Fibroblast of peridontal ligament (primary cell): ENCODE data around the gene DPP10.

Experiments
- DNase-seq: peaks from one replicate; pipeline ENCODE4 v3.0.0-alpha.2; 2010; ENCODE audit errors: extremely low read depth

The DPP10 gene

GRCh38 chr2:114609203-114609602 lies 166.8 kb downstream of the DPP10 start:
- DNase-seq, result no peak

- no peak for DNase-seq
Measured at GRCh38 chr2:114609801-114610200, 167.4 kb downstream of the DPP10 start.

- DNase-seq, result no peak
Measured at GRCh38 chr2:114610677-114611076, 168.2 kb downstream of the DPP10 start.

- no peak for DNase-seq
Measured at GRCh38 chr2:114614592-114614991, 172.2 kb downstream of the DPP10 start.

GRCh38 chr2:114628481-114628880 lies 186.0 kb downstream of the DPP10 start:
- DNase-seq, result no peak

GRCh38 chr2:114631146-114631545 lies 188.7 kb downstream of the DPP10 start:
- no peak for DNase-seq

GRCh38 chr2:114642166-114642770 lies 199.8 kb downstream of the DPP10 start:
- no peak for DNase-seq

GRCh38 chr2:114642988-114643553 lies 200.6 kb downstream of the DPP10 start:
- DNase-seq, result no peak

GRCh38 chr2:114651933-114652332 lies 209.5 kb downstream of the DPP10 start:
- DNase-seq, result no peak

GRCh38 chr2:114659880-114660279 lies 217.4 kb downstream of the DPP10 start:
- DNase-seq, result no peak

GRCh38 chr2:114661971-114662939 lies 219.8 kb downstream of the DPP10 start:
- no peak for DNase-seq

- no peak for DNase-seq
Measured at GRCh38 chr2:114668415-114668814, 226.0 kb downstream of the DPP10 start.

- no peak for DNase-seq
Measured at GRCh38 chr2:114683251-114683650, 240.8 kb downstream of the DPP10 start.

- no peak for DNase-seq
Measured at GRCh38 chr2:114684403-114684802, 242.0 kb downstream of the DPP10 start.

GRCh38 chr2:114685102-114685501 lies 242.7 kb downstream of the DPP10 start:
- no peak for DNase-seq

- no peak for DNase-seq
Measured at GRCh38 chr2:114688241-114688640, 245.8 kb downstream of the DPP10 start.

- DNase-seq, result no peak
Measured at GRCh38 chr2:114698520-114698919, 256.1 kb downstream of the DPP10 start.

- no peak for DNase-seq
Measured at GRCh38 chr2:114699423-114699944, 257.0 kb downstream of the DPP10 start.

GRCh38 chr2:114700440-114700839 lies 258.0 kb downstream of the DPP10 start:
- DNase-seq, result no peak

GRCh38 chr2:114709936-114710850 lies 267.8 kb downstream of the DPP10 start:
- no peak for DNase-seq

GRCh38 chr2:114714313-114714712 lies 271.9 kb downstream of the DPP10 start:
- no peak for DNase-seq
